Airway epithelial cell (primary cell): ENCODE data around the gene WDR46. TPM values are rescaled to one million over a fixed set of nuclear protein-coding genes. Genes with fewer than 3 reads are reported as not detected.

Source experiments
- total RNA-seq: library from RNA; depleted of rRNA; stranded (reverse); fragments of >200 nt; gene quantifications from 2 replicates; pipeline ENCODE4 v1.2.3, GENCODE V29; 2015

WDR46 gene
- total RNA-seq, result 58.8 and 63.2 TPM in 2 replicates

GRCh38 chr6:33288921-33289783 lies at the start of gene WDR46, which contains the start of gene PFDN6:
Gene WDR46, minus strand, starts transcription at chr6:33289239. Its CDS starts 69 bp downstream, at chr6:33289170.
Gene PFDN6, plus strand, starts transcription at chr6:33289601. Its CDS starts 256 bp downstream, at chr6:33289857.

DNA sequence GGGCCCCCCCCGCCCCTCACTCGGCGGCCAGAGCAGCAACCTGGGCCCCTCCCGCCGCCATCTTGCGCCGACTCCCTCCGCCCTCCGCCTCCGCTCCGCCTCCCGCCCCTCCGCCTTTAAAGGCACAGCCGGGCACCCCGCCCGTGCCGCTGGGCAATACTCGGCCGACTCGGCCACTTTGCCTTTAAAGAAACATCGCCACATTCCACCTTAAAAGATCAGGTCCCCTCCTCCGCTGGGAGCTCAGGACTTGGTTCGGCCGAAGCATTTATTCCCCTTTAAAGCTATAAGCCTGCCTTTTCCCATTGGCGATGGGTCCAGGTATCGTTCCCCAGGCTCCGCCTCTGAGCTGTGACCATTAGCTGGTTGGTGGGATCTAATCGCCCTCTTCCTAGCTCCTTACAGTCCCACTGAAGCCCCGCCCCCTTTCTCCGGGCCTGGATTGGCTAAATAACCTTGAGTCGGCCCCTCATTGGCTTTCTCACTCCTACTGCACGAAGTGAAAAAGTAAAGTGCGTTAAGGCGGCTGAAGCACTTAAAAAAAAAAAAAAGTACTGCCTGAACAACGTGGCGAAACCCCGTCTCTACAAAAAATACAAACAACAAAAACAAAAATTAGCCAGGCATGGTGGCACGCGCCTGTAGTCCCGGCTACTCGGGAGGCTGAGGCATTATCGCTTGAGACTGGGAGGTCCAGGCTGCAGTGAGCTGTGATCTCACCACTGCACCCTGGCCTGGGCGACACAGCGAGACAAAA lies 28.8 kb upstream of the WDR46 start, which contains the start of gene ZBTB22:
TSS of gene ZBTB22 (minus strand) at position 76 of the 757 bp plus-strand sequence. CDS start 828 bp downstream, outside the sequence.

GRCh38 chr6:33313709-33314514 lies 24.9 kb upstream of the WDR46 start, which contains the start of gene TAPBP:
Gene TAPBP, minus strand, starts transcription at chr6:33314078. Its CDS starts 37 bp downstream, at chr6:33314041.

GRCh38 chr6:33298773-33299236 lies 9.8 kb upstream of the WDR46 start, which contains the start of gene RGL2:
Gene RGL2, minus strand, starts transcription at chr6:33298942. Its CDS starts 332 bp downstream, at chr6:33298610.

GRCh38 chr6:33276864-33277662 lies 12.0 kb downstream of the WDR46 start, which contains the start of gene B3GALT4:
Gene B3GALT4, plus strand, starts transcription at chr6:33277123. Its CDS starts 297 bp downstream, at chr6:33277420.

GRCh38 chr6:33271468-33272274 lies 17.4 kb downstream of the WDR46 start, which contains the start of the genes RPS18 and VPS52:
Gene RPS18, plus strand, starts transcription at chr6:33272075. Its CDS starts 45 bp downstream, at chr6:33272120.
Gene VPS52, minus strand, starts transcription at chr6:33271876. Its CDS starts 201 bp downstream, at chr6:33271675.

Other genes with a start within 250 kb of the WDR46 start
- not detected in 2 replicates for gene HLA-DPA1, start 215.6 kb downstream of the WDR46 start, total RNA-seq
- gene HLA-DPB1, start 213.2 kb downstream of the WDR46 start, total RNA-seq, result 0.93 TPM in 1 of 2 replicates, not detected in the other
- gene COL11A2, start 96.8 kb downstream of the WDR46 start, total RNA-seq, result 0.07 TPM in 1 of 2 replicates, not detected in the other
- 14.9 and 17.1 TPM in 2 replicates for gene RXRB, start 88.6 kb downstream of the WDR46 start, total RNA-seq
- 84.8 and 88.7 TPM in 2 replicates for gene SLC39A7, start 88.4 kb downstream of the WDR46 start, total RNA-seq
- 28.8 and 35.9 TPM in 2 replicates for gene HSD17B8, start 84.6 kb downstream of the WDR46 start, total RNA-seq
- gene RING1, start 80.7 kb downstream of the WDR46 start, total RNA-seq, result 14.3 and 16.4 TPM in 2 replicates
- gene VPS52, start 17.4 kb downstream of the WDR46 start, total RNA-seq, result 20.4 and 33.0 TPM in 2 replicates
- 3,725 and 4,247 TPM in 2 replicates for gene RPS18, start 17.2 kb downstream of the WDR46 start, total RNA-seq
- gene B3GALT4, start 12.1 kb downstream of the WDR46 start, total RNA-seq, result 8.2 and 8.7 TPM in 2 replicates
- 65.0 and 99.5 TPM in 2 replicates for gene PFDN6, start 362 bp upstream of the WDR46 start, total RNA-seq
- 50.0 and 58.6 TPM in 2 replicates for gene RGL2, start 9.7 kb upstream of the WDR46 start, total RNA-seq
- 73.3 and 78.8 TPM in 2 replicates for gene TAPBP, start 24.8 kb upstream of the WDR46 start, total RNA-seq
- gene ZBTB22, start 28.5 kb upstream of the WDR46 start, total RNA-seq, result 11.3 and 15.0 TPM in 2 replicates
- 38.4 and 41.6 TPM in 2 replicates for gene DAXX, start 33.7 kb upstream of the WDR46 start, total RNA-seq
- gene KIFC1, start 102.6 kb upstream of the WDR46 start, total RNA-seq, result 31.2 and 38.2 TPM in 2 replicates
- 12.5 and 17.6 TPM in 2 replicates for gene PHF1, start 121.8 kb upstream of the WDR46 start, total RNA-seq
- gene CUTA, start 128.9 kb upstream of the WDR46 start, total RNA-seq, result 155 and 228 TPM in 2 replicates
- gene SYNGAP1, start 130.8 kb upstream of the WDR46 start, total RNA-seq, result 2.1 and 3.5 TPM in 2 replicates
- 3.3 and 5.3 TPM in 2 replicates for gene ZBTB9, start 165.3 kb upstream of the WDR46 start, total RNA-seq